VCaP (cell line): Measurements from ENCODE around the gene TAS2R4.

ENCODE experiments used
- H3K27ac ChIP-seq: fragments of 450-650 bp; 2 replicates; pipeline ENCODE4 v1.5.1; 2017
- CTCF ChIP-seq: fragments of 450-650 bp; conservative IDR thresholded peaks from 2 replicates; pipeline ENCODE4 v1.5.1; 2017; ENCODE audit warnings: mild to moderate bottlenecking, moderate library complexity

The TAS2R4 gene

DNA sequence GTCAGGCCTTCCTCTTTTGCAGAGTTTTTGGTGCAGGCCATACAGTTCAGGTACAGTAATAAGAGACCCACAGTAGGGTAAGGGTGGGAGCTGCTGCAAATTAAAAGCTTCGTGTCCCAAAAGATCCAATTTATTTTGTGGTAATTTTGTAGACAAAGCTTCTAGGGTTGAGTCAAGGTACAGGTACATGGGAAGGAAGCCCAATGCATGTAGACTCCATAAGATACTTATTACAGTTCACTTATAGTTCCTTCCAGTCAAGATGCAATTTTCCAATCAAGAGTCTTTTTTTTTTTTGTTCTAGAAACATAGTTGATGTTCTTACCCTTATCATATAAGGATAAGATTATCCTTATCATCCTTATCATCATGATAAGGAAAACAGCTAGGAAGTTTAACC is at the start of gene TAS2R4:
TSS of gene TAS2R4 (plus strand) at position 301 of the 400 bp plus-strand sequence. CDS start 1,815 bp downstream, outside the sequence.
- TF ChIP-seq CTCF, result no peak
- no peak within 1 kb of the TSS for H3K27ac ChIP-seq

DNA sequence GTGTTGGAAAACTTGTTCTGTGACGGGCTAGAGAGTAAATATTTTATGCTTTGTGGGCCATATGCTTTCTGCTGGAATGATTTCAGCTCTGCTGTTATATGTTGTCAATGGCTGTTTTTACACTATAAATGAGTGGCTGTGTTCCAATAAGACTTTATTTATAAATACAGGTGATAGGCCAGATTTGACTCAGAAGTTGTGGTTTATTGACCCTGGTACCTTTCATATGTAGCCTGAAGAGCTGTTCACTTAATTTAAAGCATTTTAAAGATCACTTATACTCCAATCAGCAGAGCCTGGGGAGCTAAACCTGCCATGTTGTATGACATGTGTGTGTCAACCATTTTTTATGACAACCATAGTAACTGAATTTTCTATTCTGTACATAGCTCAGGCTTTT is 47.5 kb upstream of the TAS2R4 start:
- H3K27ac ChIP-seq, result no peak overlapping the region
- TF ChIP-seq CTCF, result no peak

DNA sequence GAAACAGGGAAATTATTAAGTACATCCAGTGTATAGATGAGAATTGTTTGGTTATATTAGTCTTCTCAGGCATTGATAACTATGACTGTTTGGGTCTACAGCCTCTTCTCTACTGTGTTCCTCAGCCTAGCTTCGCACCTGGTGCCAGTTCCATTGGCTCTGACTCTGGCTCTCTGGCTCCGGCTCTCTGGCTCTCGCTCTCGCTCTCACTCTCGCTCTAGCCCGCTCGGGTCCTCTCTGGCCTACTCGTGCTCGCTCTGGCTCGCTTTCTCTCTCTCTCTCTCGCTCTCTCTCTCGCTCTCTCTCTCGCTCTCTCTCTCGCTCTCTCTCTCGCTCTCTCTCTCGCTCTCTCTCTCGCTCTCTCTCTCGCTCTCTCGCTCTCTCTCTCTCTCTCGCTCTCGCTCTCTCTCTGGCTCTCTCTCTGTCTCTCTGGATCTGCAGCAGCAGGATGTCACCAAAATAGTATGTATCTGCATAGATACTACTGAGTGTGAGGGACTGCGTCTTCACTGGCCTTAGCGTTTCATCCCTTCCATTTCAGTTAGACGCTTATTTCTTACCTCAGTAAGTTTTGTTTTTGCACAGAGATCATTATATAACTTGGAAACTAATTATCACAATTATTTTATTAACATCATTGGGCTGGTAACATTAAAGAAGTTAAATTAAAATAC is 44.9 kb upstream of the TAS2R4 start:
- no peak for TF ChIP-seq CTCF
- no peak overlapping the region for H3K27ac ChIP-seq

DNA sequence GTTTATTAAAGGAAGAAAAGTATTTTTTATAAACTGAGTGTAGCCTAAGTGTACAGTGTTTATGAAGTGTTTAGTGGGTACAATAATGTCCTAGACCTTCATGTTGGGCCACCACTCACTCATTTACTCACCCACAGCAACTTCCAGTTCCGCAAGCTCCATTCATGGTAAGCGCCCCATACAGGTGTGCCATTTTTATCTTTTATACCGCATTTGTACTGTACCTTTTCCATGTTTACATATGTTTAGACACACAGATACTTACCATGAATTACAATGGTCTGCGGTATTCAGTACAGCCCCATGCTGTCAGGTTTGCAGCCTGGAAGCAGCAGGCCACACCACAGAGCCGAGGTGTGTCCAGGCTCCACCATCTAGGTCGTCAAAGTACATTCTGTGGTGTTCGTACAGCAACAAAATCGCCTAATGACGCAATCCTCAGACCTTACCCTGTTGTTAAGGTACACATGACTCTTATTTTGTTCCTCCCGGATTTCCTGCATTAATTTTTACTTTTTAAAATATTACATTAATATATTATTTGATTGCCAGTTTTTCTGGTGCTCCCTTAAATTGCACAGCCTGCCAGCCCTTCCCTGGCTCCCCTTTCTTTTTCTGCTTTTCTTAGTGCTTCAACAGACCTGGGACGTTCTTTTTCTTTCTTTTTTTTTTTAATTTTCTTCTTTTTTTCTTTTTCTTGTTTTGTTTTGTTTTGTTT is 39.2 kb upstream of the TAS2R4 start:
- TF ChIP-seq CTCF, result no peak
- peak overlapping the region; percentile 89 for H3K27ac ChIP-seq

DNA sequence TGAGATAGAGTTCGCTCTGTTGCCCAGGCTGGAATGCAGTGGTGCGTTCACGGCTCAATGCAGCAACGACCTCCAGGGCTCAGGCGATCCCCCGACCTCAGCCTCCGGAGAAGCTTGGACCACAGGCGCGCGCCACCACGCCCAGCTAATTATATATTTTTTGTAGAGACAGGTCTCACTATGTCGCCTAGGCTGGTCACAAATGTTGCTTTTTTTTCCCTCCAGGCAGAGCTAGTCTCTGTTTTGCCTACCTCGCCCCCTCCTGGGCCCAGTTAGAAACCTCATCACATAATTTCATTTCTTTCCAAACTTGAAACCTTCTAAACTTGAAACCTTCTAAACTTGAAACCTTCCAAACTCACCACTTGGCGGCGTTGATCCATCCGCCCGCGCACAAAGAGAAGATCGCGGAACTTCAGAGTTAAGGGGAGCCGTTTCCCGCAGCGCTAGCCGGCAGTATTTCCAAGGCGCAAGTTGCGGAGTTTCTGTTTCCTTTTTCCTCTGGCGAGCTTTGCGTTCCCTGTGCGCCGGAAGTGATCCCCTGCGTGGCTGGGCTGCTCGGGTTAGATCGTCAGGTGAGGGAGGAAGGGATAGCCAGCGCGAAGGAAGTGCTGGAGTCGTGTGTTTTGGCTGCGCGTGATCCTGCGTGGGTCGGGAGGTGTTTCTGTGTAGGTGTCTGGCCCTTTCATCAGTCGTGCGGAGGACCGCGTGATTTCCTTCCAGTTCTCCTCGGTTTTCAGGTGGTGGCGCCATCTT is 38.5 kb upstream of the TAS2R4 start, which contains the start of gene SSBP1:
TSS of gene SSBP1 (plus strand) at position 523 of the 756 bp plus-strand sequence. CDS start 809 bp downstream, outside the sequence.
- peak; percentile 98 for TF ChIP-seq CTCF
- H3K27ac ChIP-seq, result peak within 1 kb of the TSS; percentile 89

DNA sequence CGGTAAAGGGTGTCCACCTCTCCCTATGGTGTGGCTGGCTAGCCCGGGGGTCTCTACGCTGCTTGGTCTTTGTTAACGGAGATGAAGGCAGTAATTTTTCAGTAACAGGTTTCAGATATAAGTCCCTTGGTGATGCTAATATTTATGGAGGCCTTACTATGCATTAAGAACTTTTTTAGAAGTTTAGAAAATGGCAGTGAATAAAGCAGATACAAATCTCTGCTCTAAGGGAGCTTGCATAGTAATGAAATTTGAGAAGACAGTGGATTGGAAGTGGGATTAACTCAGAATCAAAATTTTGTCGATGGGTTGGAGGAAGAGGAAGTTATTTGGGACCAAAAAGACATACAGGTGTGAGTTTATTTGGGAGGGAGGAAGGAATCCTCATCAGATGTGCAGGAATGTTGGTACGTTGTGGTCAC is 37.9 kb upstream of the TAS2R4 start:
- peak overlapping the region; percentile 89 for H3K27ac ChIP-seq
- no peak for TF ChIP-seq CTCF

DNA sequence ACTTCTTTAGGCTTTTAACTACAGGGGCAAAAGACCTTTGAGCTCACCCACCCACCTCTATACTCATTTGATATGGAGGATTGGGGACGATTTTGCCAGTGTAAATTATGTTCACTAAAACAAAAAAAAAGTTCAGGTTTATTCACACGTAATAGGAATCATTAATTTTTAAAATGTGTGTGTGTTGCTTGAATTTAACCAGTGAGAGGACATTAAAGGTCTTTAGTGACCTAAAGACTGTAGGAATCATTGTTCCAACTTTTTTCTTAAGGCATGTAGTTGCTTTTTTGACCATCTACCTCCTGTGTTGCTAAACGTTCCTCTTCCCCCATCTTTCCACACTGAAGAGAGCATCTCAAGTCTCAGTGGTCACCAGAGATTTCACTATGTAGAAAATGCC is 37.2 kb upstream of the TAS2R4 start:
- no peak for TF ChIP-seq CTCF
- peak overlapping the region; percentile 89 for H3K27ac ChIP-seq
